HG02610 (cell line): ENCODE measurements around the gene BHLHE23.

Experiments used
- ATAC-seq: cut with Tn5 transposase; IDR thresholded peaks from one replicate; pipeline ENCODE4 v1.9.1; 2021; ENCODE audit warnings: mild to moderate bottlenecking, moderate library complexity; ENCODE audit not compliant: unreplicated experiment

The BHLHE23 gene

GRCh38 chr20:62993856-62994494, 12.8 kb downstream of the BHLHE23 start:
- ATAC-seq, result no peak

GRCh38 chr20:62991863-62992262, 14.9 kb downstream of the BHLHE23 start:
- ATAC-seq, result no peak

DNA sequence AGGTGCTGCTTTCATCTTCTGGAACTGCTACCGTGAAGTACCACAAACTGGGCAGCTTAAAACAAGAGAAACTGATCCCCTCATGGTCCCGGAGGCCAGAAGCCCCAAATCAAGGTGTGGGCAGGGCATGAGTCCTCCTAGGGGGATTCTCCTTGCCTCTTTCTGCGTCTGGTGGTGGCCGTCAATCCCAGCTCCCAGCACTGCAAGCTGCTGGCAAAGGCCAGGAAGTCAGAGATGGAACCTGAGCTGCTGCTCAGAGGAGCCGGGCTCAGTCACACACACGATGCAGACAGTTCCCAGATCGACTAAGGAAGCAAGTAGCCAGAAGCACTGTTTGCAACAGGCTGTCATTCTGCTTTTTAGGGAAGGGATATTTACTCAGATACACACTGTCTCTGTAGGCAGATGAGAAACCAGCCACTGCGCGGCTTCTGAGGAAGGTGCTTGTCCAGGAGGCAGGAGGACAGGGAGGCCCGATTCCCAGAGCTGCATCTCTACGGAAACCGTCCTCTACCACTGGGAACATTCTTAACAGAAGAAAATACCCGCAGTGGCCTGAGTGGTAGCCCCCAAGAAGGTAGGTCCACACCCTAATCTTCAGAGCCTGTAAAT, 15.5 kb downstream of the BHLHE23 start:
- ATAC-seq, result no peak

DNA sequence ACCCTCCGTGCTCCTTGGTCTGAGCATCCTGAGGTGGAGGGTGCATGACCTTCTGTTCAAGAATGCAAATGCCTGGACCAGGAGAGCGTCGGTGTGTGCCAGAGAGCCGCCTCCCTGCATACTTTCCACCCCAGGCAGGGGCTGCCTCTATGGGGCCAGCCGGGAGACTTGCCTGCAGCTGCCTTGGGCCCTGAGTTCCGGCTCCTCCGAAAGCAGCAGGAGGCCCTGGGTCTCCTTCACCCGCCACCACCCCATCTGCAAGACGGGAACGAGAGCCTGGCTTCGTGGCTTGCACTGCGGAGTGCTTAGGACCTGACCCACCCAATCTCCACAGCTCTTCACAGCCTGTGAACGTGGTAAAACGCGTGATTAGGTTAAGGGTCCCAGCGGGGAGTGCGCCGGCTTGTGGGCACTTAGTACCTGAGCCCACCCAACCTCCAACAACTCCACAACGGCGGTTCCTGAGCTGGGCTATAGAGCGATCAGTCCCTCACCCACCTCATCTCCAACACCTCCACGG, 16.4 kb downstream of the BHLHE23 start:
- ATAC-seq, result no peak

GRCh38 chr20:62989201-62989601, 17.6 kb downstream of the BHLHE23 start:
- ATAC-seq, result no peak

- ATAC-seq, result no peak
Observed at GRCh38 chr20:62987114-62987513, 19.6 kb downstream of the BHLHE23 start.

GRCh38 chr20:62986257-62986800, 20.4 kb downstream of the BHLHE23 start:
- no peak for ATAC-seq

GRCh38 chr20:62985444-62985778, 21.4 kb downstream of the BHLHE23 start:
- no peak for ATAC-seq

DNA sequence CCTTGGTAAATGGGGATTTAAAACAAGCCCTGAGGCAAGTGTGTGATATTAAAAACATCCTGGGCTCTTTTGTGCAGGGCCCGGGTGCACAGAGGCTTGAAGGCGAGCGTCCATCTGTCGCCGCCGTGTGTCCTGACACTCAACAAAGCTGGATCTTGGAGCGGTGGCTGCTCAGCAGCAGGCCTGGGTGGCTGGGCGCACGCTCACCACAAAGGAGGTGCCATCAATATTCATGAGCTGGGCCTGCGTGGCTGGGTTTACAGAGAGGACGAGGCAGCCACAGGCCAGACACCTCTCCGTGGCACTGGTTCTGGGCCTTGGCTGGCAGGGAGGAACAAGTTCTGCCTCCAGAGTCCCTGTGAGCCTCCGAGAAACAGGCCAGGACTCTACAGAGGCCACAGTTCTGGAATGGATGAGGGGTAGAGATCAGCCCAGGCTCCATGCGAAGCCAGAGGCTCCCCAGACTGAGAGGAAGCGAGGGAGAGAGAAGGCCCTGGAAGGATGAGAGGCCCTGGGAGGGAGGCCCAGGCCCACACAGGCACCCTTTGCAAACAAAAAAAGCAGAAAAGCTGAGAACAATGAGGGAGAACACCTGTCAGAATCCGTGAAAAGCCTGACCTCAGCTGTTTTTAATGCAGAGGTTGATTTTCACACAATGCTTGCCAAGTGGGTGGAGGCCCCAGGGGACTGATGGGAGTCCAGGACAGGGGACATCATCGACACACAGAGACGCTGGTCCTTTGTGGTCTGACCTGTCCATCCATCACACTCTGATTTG, 21.9 kb downstream of the BHLHE23 start:
- no peak for ATAC-seq

GRCh38 chr20:62983210-62983609, 23.6 kb downstream of the BHLHE23 start:
- no peak for ATAC-seq

- ATAC-seq, result no peak
Observed at GRCh38 chr20:62982124-62983075, 24.4 kb downstream of the BHLHE23 start.

DNA sequence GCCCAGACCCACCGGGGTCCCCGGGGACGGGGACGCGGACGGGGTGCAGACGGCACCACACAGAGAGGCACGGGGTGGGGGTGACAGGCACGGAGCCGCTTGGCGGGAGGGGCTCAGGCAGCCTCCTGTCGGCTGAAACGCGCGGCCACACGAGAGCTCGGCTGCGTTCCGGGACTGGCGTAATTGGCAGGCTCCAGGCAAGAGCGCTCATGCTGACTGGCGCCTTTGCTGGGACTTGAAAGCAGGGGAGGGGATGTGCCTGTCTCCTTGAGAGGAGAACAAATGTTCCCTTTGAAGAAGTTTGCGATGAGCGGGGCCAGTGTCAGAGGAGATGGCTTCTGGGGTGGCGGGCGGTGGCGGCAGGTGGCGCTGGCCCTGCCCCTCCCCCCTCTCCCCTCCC, 25.8 kb downstream of the BHLHE23 start:
- ATAC-seq, result no peak

DNA sequence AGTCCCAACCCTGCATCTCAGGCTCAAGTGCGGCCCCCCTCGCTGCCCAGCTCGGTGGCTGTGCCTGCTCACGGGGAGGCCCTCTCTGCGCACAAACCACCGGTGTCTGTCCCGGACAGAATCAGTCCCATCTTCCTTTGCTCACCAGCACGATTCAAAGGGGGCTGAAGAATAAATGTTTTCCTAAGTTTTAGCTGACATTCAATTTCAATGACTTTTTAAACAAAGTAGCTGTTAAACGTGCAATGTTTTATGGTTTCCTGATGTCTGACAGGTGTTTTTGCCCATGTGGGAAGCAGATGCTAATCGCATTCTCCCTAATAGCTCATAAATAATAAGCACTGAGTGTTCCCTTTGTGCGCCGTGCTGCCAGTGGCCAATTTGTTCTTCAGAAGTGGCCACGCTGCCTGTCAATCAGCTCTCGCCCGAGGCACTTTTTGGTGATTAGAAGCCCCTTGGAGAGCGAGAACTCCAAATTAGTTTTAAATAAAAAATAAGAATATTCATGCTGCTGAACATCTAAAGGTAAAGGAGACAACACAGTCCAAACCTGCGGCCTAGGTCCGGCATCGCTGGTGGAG, 26.3 kb downstream of the BHLHE23 start:
- ATAC-seq, result no peak

- ATAC-seq, result no peak
Observed at GRCh38 chr20:62979876-62980373, 26.8 kb downstream of the BHLHE23 start.

DNA sequence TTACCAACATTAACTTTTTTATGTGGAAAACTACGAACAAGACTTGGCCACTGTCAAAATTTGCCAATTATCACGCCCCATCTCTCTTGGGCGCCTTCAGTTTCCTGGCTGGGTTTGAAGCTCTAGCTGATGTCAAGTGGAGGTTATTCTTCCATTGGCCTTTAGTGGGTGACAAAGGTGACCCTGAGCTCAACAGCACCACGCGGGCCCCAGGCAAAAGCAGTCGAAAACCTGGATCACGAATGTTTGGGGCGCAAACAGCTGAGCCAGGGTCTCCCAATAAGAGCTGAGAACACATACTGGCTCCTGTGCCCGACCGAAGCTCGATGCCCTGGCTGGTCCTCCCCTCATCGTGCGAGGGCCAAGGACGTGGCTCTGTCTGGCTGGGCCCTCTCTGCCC, 27.5 kb downstream of the BHLHE23 start:
- no peak for ATAC-seq

DNA sequence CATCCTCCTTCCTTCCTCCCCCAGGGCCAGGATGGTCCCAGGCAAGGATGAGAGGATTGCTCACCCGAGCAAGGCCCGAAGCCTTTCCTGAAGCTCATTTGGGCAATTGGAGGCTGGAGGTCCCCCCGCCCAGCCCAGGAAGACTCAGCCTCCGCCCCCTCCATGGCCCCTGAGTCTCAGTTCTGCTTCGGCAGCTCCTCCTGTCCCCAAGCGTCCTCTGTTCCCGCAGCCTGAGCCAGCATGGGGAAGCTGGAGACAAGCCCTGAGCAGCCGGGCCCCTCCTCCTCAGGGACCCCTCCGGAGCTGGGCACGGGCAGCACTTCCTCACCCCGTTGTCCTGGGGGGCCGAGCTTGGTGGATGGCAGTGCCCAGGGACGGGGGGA, 28.2 kb downstream of the BHLHE23 start:
- no peak for ATAC-seq

DNA sequence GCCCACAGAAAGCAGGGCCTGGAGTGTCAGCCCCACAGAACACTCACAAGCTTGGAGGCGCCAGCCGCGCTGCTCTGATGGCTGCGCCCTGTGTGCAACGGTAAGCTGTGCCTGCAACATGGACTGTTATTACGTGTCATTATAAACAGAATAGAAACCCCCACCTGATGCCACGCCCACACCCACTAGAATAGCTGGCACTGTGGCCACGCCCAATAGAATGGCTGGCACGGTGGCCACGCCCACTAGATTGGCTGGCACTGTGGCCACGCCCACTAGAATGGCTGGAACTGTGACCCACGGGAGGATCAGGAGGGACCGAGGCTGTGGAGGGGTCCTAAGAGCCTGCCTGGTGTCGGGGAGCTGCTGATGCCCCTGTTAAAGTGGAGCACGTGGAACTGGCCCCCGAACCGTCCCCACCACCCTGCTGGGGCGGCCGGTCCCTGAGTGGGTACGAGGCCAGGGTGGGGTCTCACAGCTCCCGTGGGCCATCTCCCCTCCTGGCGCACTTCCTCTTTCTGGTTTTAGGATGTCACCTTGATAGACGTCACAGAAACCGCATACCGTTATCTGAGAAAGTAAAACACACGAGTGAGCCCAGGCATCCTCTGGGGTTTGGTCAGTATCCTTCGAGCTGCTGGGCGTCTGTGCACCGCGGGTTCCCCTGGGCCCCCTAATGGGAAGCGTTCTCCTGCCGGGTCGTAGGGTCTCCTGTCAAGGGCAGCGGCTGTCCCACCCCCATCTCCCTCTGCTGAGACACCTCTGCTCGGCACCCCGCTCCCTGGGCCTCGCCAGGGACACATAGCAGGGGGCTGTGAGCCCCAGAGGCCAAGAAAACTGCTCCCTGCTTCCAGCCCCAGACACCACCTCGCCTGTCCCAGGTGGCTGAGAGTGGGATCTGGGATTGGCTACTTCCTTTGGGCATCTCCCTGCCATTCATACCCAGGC, 28.9 kb downstream of the BHLHE23 start:
- ATAC-seq, result peak; percentile 43

GRCh38 chr20:62976886-62977285, 29.9 kb downstream of the BHLHE23 start:
- no peak for ATAC-seq
